Effector memory CD4-positive, alpha-beta T cell (primary cell): ENCODE results near the gene METTL6.

Experiments
- DNase-seq, 3 donors: peaks; one replicate each; pipeline ENCODE4 v3.0.0-alpha.2; 2020
- H3K27ac ChIP-seq: 2 replicates; pipeline ENCODE4 v1.7.0; 2013; ENCODE audit warnings: mild to moderate bottlenecking, low read length, moderate library complexity; ENCODE audit not compliant: insufficient read depth, poor library complexity, severe bottlenecking
- H3K27me3 ChIP-seq: replicated peaks from 2 replicates; pipeline ENCODE4 v1.7.0; 2013; ENCODE audit warnings: mild to moderate bottlenecking, low read length; ENCODE audit not compliant: insufficient read depth, control insufficient read depth, poor library complexity, severe bottlenecking
- H3K36me3 ChIP-seq: 2 replicates; pipeline ENCODE4 v1.7.0; 2013; ENCODE audit warnings: mild to moderate bottlenecking, low read length, moderate library complexity; ENCODE audit not compliant: control insufficient read depth, insufficient read depth
- H3K4me1 ChIP-seq: 2 replicates; pipeline ENCODE4 v1.7.0; 2013; ENCODE audit warnings: low read length, mild to moderate bottlenecking; ENCODE audit not compliant: control insufficient read depth, insufficient read depth, poor library complexity, severe bottlenecking
- H3K4me3 ChIP-seq: 2 replicates; pipeline ENCODE4 v1.7.0; 2013; ENCODE audit warnings: low read length, low read depth, mild to moderate bottlenecking; ENCODE audit not compliant: insufficient read depth, poor library complexity, severe bottlenecking
- H3K9me3 ChIP-seq: 2 replicates; pipeline ENCODE4 v1.7.0; 2013; ENCODE audit warnings: mild to moderate bottlenecking, low read length, moderate library complexity; ENCODE audit not compliant: control insufficient read depth

Gene METTL6

GRCh38 chr3:15451216-15452113 is 24.1 kb upstream of the METTL6 start:
- Histone ChIP-seq H3K27me3 (no peaks in the 10 kb centered on the region), H3K36me3 (no peaks in the 10 kb centered on the region), H3K27ac (no peak overlapping the region), H3K4me3 (no peak overlapping the region), H3K9me3 (no peaks in the 10 kb centered on the region), H3K4me1 (no peaks in the 10 kb centered on the region)
- no peak for DNase-seq

GRCh38 chr3:15450438-15451215 is 23.3 kb upstream of the METTL6 start:
- DNase-seq, result no peak
- H3K27ac ChIP-seq, result no peak overlapping the region
- H3K4me3 ChIP-seq, result no peak overlapping the region
- H3K9me3 ChIP-seq, result no peaks in the 10 kb centered on the region
- H3K36me3 ChIP-seq, result no peaks in the 10 kb centered on the region
- H3K27me3 ChIP-seq, result no peaks in the 10 kb centered on the region
- no peaks in the 10 kb centered on the region for H3K4me1 ChIP-seq

DNA sequence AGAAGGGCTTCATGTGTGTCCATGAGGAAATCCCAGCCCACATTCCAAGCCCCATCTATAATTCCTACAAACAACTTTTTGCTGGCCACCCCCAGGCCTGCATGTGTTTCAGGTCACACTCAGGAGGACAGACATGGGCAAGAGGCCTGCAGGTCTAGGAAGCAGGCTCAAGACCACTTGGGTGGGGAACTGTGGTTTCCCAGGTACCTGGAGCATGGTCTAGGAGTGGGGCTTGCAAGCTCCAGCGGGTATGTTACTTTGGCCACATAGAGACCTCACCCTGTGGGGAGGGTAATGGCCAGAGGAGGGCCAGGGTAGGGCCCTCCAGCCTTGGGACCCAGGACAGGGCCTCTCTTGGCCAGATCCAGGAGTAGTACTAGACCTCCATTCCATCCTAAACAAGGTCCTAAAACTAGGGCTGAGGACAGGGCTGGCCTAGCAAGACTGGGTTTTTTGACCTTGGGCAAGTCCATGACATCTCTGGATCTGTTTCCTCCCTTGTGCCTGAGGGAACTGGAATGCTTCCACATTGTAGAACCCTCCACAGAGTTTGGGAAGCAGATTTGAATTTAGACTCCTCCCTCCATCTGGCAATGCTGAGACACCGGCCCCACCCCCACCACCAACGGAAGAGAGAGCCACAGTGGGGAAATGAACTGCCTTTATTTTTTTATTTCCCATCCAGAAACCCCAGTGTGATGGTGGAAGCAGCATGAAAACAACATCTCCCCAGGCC is 22.3 kb upstream of the METTL6 start:
- H3K9me3 ChIP-seq, result no peaks in the 10 kb centered on the region
- DNase-seq, result no peak
- H3K4me1 ChIP-seq, result no peaks in the 10 kb centered on the region
- H3K4me3 ChIP-seq, result no peak overlapping the region
- no peaks in the 10 kb centered on the region for H3K36me3 ChIP-seq
- H3K27ac ChIP-seq, result no peak overlapping the region
- no peaks in the 10 kb centered on the region for H3K27me3 ChIP-seq

DNA sequence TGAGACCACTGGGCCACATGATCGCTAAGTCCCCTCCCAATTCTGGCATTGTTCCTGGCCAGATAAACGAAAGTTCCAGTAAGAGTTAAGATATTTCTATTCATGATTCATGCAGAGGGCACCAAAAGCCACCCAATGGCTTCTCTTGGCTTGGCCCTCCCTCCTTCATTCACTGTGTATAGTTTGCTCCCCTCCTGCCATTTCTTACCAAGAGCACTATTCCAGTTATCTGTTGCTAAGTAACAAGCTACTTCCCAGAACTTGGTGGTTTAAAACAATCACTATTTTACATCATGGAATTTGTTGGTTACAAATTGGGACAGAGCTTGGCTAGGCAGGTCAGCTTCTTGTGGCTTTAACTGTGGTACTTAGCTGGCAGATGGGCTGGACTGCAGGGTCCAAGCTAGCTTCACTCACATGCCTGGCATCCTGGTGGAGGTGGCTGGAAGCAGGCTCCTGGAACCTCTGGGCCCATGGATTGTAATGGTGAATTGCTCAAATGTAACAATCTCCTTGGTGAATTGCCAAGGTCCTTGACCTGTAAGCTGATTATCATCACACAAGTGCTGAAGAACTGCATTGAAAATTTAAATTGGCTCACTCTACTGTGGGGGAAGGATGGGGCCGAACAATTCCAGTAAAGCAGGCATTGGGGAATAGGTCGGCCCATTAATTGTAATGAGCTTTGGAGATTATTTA is 16.6 kb upstream of the METTL6 start:
- H3K9me3 ChIP-seq, result no peaks in the 10 kb centered on the region
- H3K4me1 ChIP-seq, result no peaks in the 10 kb centered on the region
- no peak overlapping the region for H3K4me3 ChIP-seq
- H3K27me3 ChIP-seq, result no peaks in the 10 kb centered on the region
- DNase-seq, result no peak
- no peak overlapping the region for H3K27ac ChIP-seq
- H3K36me3 ChIP-seq, result peaks cover 36% of the 10 kb centered on the region

- peaks cover 65% of the 10 kb centered on the region for H3K36me3 ChIP-seq
- no peak for DNase-seq
These were observed 13.5 kb upstream of the METTL6 start for GRCh38 chr3:15440891-15441290.

DNA sequence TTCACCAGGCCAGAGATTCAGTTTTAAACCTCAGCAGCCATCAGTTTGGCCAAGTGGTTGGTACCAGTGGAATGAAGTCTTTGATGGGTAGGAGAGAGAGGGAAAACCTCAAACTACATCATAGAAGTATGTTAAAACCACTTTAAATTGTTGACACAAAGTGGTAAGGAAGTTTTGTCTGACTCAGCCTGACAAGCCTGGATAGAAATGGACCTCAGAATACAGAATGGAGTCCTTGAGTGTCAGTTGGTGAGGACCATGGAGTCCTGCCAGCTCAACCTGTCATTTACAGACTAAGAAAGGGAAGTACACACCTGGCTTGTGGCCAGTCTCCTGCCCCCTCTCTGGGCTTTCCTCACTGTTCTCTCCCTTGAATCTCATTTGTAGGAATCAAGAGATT is 12.1 kb upstream of the METTL6 start:
- no peak for DNase-seq
- no peaks in the 10 kb centered on the region for H3K27me3 ChIP-seq
- no peaks in the 10 kb centered on the region for H3K4me1 ChIP-seq
- no peaks in the 10 kb centered on the region for H3K9me3 ChIP-seq
- peaks cover 79% of the 10 kb centered on the region for H3K36me3 ChIP-seq
- no peak overlapping the region for H3K27ac ChIP-seq
- no peak overlapping the region for H3K4me3 ChIP-seq

More at GRCh38 chr3:15440891-15441290, 13.5 kb upstream of the METTL6 start:
- Histone ChIP-seq H3K9me3 (no peaks in the 10 kb centered on the region), H3K27ac (no peak overlapping the region), H3K27me3 (no peaks in the 10 kb centered on the region), H3K4me1 (no peaks in the 10 kb centered on the region), H3K4me3 (no peak overlapping the region)

GRCh38 chr3:15438983-15439382 is 11.6 kb upstream of the METTL6 start:
- H3K36me3 ChIP-seq, result peaks cover 84% of the 10 kb centered on the region
- no peak overlapping the region for H3K27ac ChIP-seq
- DNase-seq, result no peak
- no peaks in the 10 kb centered on the region for H3K27me3 ChIP-seq
- no peak overlapping the region for H3K4me3 ChIP-seq
- no peaks in the 10 kb centered on the region for H3K4me1 ChIP-seq
- H3K9me3 ChIP-seq, result no peaks in the 10 kb centered on the region

- no peaks in the 10 kb centered on the region for H3K9me3 ChIP-seq
- no peaks in the 10 kb centered on the region for H3K27me3 ChIP-seq
- no peak overlapping the region for H3K4me3 ChIP-seq
- DNase-seq, result no peak
- H3K36me3 ChIP-seq, result peaks cover 90% of the 10 kb centered on the region
- H3K4me1 ChIP-seq, result no peaks in the 10 kb centered on the region
- H3K27ac ChIP-seq, result no peak overlapping the region
These were observed 8.9 kb upstream of the METTL6 start for GRCh38 chr3:15436246-15436645.

DNA sequence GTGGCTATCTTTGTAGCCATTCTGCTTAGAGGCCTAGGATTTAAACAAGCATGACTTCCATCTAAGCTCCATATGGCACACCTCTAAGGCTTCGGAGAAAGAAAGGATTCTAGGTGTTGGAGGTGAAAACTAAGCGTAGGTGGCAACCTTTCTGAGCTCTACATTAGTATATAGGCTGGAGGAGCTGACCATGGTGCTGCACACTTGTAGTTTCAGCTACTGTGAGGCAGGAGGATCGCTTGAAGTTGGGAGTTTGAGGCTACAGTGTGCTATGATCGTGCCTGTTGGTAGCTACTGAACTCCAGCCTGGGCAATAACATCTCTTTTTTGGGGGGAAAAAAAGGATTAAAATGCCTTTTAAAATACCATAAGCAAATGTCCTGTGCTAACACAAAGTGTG is 7.4 kb upstream of the METTL6 start:
- H3K4me3 ChIP-seq, result no peak overlapping the region
- no peak for DNase-seq
- H3K36me3 ChIP-seq, result peaks cover 82% of the 10 kb centered on the region
- H3K27ac ChIP-seq, result no peak overlapping the region
- no peaks in the 10 kb centered on the region for H3K9me3 ChIP-seq
- H3K4me1 ChIP-seq, result peaks cover 1% of the 10 kb centered on the region
- no peaks in the 10 kb centered on the region for H3K27me3 ChIP-seq
